Esophagus squamous epithelium (tissue), 5 donors: Measurements from ENCODE around the gene CLCNKB. TPM values are rescaled to one million over a fixed set of nuclear protein-coding genes. Genes with fewer than 3 reads are reported as not detected.
A peak's percentile ranks its signal among the peaks of the same experiment; 100 is the strongest.

Source experiments
- DNase-seq: peaks from one replicate; lab custom pipeline; 2025; lab: John Stamatoyannopoulos, UW
- H3K27ac ChIP-seq, 4 donors: fragments of 200-600 bp; sonication (generic); one replicate each; pipeline ENCODE4 v1.5.1; 2016 to 2019; ENCODE audit warnings: mild to moderate bottlenecking in 1 of 4
- H3K27me3 ChIP-seq, 4 donors: fragments of 200-600 bp; sonication (generic); 1 replicate in 3 of 4; 2 replicates in 1 of 4; pipeline versions ENCODE4 v1.5.1 to v1.6.0; 2017 to 2021; ENCODE audit warnings: antibody characterized with exemption in 1 of 4
- H3K36me3 ChIP-seq, 3 donors: fragments of 200-600 bp; sonication (generic); one replicate each; pipeline ENCODE4 v1.5.1; 2016 to 2019
- H3K4me1 ChIP-seq, 3 donors: fragments of 200-600 bp; sonication (generic); one replicate each; pipeline ENCODE4 v1.5.1; 2017 to 2019
- H3K4me3 ChIP-seq, 4 donors: fragments of 200-600 bp; sonication (generic); 1 replicate in 3 of 4; 2 replicates in 1 of 4; pipeline ENCODE4 v1.5.1; 2016 to 2019; ENCODE audit warnings: mild to moderate bottlenecking in 2 of 4, moderate library complexity in 1 of 4
- H3K9me3 ChIP-seq, 3 donors: fragments of 200-600 bp; sonication (generic); one replicate each; pipeline ENCODE4 v1.5.1; 2016 to 2019
- CTCF ChIP-seq, 6 experiments: fragments of 450-650 bp in 4 of 6; fragments of 200-600 bp in 2 of 6; sonication (generic) in 2 of 6; IDR thresholded peaks; one replicate each; pipeline ENCODE4 v1.5.1; 2016 to 2019; ENCODE audit warnings: antibody characterized with exemption in 6 of 6, mild to moderate bottlenecking in 4 of 6, moderate library complexity in 4 of 6
- POLR2A ChIP-seq, 4 donors: fragments of 450-650 bp; IDR thresholded peaks; one replicate each; pipeline ENCODE4 v1.6.1; 2017; ENCODE audit warnings: antibody characterized with exemption in 4 of 4, mild to moderate bottlenecking in 4 of 4, moderate library complexity in 3 of 4
- WGBS, 2 donors: methylation state at CpG; one replicate each; pipeline ENCODE4 v1.1.5; 2018; 5-methylcytosine and 5-hydroxymethylcytosine counted together
- intact Hi-C: fragments of 100-400 bp; cut with DNase I; formaldehyde crosslinking; loops from one replicate; pipeline ENCODE4 v1.15.0; 2022
- total RNA-seq, 4 donors: library from RNA; depleted of rRNA; stranded (reverse); fragments of >200 nt; gene quantifications; one replicate each; pipeline ENCODE4 v1.1.0, GENCODE V29; 2016
- donor health status: DM: yes; HTN: yes; CAD: no.

CLCNKB gene
- total RNA-seq, 4 donors from 2014 or later, result not detected

- H3K4me3 ChIP-seq, result no peak overlapping the region
- peaks cover 28 to 78% (median 39%) of the 10 kb centered on the region in 3 donors for H3K4me1 ChIP-seq
- intact Hi-C loops, result no loop called here
- H3K27ac ChIP-seq, result peak overlapping the region; percentile 67 to 91 (median 84)
- 59 to 61% methylated on average over 6 to 8 of the region's 17 CpGs for WGBS, 2 donors
- no peaks in the 10 kb centered on the region for H3K36me3 ChIP-seq
- no peaks in the 10 kb centered on the region for H3K27me3 ChIP-seq
- H3K9me3 ChIP-seq, result no peaks in the 10 kb centered on the region
- no peak for DNase-seq
- TF ChIP-seq POLR2A (IDR thresholded peaks at IDR 0.05) (no peak), CTCF (IDR thresholded peaks at IDR 0.05) (no peak)
Observed at GRCh38 chr1:16014509-16015482, 28.8 kb upstream of the CLCNKB start.

- intact Hi-C loops, result no loop called here
- peak overlapping the region in 1 of 4 donors; percentile 60 for H3K4me3 ChIP-seq
- H3K36me3 ChIP-seq, result no peaks in the 10 kb centered on the region
- H3K27ac ChIP-seq, result peak overlapping the region; percentile 67 to 91 (median 84)
- H3K4me1 ChIP-seq, result peaks cover 28 to 84% (median 43%) of the 10 kb centered on the region in 3 donors
- H3K9me3 ChIP-seq, result no peaks in the 10 kb centered on the region
- 97 to 100% methylated on average over 3 to 5 of the region's 25 CpGs for WGBS, 2 donors
- TF ChIP-seq CTCF (IDR thresholded peaks at IDR 0.05) (no peak), POLR2A (IDR thresholded peaks at IDR 0.05) (no peak)
- no peaks in the 10 kb centered on the region for H3K27me3 ChIP-seq
- DNase-seq, result no peak
Observed at GRCh38 chr1:16015491-16015890, 28.1 kb upstream of the CLCNKB start.

- intact Hi-C loops, result no loop called here
- Histone ChIP-seq H3K36me3 (no peaks in the 10 kb centered on the region), H3K4me1 (peaks cover 28 to 84% (median 43%) of the 10 kb centered on the region in 3 donors), H3K27me3 (no peaks in the 10 kb centered on the region), H3K4me3 (peak overlapping the region in 3 of 4 donors; percentile 31 to 60 (median 37)), H3K9me3 (no peaks in the 10 kb centered on the region), H3K27ac (peak overlapping the region; percentile 67 to 91 (median 84))
- TF ChIP-seq POLR2A (IDR thresholded peaks at IDR 0.05) (no peak), CTCF (IDR thresholded peaks at IDR 0.05) (no peak)
- WGBS, 2 donors, result 45 to 73% methylated on average over 5 to 10 of the region's 23 CpGs
- no peak for DNase-seq
Observed at GRCh38 chr1:16015960-16016901, 27.4 kb upstream of the CLCNKB start.

GRCh38 chr1:16017076-16017460, 26.5 kb upstream of the CLCNKB start:
- Histone ChIP-seq H3K9me3 (no peaks in the 10 kb centered on the region), H3K4me1 (peaks cover 28 to 84% (median 43%) of the 10 kb centered on the region in 3 donors), H3K27ac (peak overlapping the region; percentile 67 to 91 (median 84)), H3K4me3 (peak overlapping the region; percentile 4 to 60 (median 34)), H3K27me3 (peaks cover 0 to 6% (median 0%) of the 10 kb centered on the region in 4 donors), H3K36me3 (no peaks in the 10 kb centered on the region)
- intact Hi-C loops, result no loop called here
- 86 to 100% methylated on average over 1 to 9 of the region's 10 CpGs for WGBS, 2 donors
- no peak for TF ChIP-seq CTCF (IDR thresholded peaks at IDR 0.05)
- TF ChIP-seq POLR2A (IDR thresholded peaks at IDR 0.05), result no peak
- DNase-seq, result no peak
